IMR-90 (cell line): ENCODE results near the gene NDUFB10. TPM values are rescaled to one million over a fixed set of nuclear protein-coding genes. Genes with fewer than 3 reads are reported as not detected.

Experiments used
- ATAC-seq: fragments of 200-7000 bp; cut with Tn5 transposase; 2 replicates; pipeline ENCODE4 v1.9.1; 2020; ENCODE audit warnings: low read depth, mild to moderate bottlenecking, moderate library complexity
- BruUV-seq: library from RNA; stranded (reverse); fragments of 400-500 nt; replicated peaks from 2 replicates; lab custom pipeline; 2021; lab: Mats Ljungman, UMichigan
- CTCF ChIA-PET: fragments of 300-600 bp; formaldehyde crosslinking; extraction: SDS; loops from one replicate; lab custom pipeline; 2021; ENCODE audit warnings: antibody characterized with exemption; lab: Yijun Ruan, JAX
- POLR2A ChIA-PET: fragments of 300-600 bp; sonication (Branson Sonifier 250); formaldehyde crosslinking; loops from one replicate; lab custom pipeline; 2022; ENCODE audit warnings: antibody characterized with exemption; ENCODE audit not compliant: unreplicated experiment; lab: Charles Lee
- DNase-seq: peaks from one replicate; pipeline ENCODE4 v3.0.0; 2013
- H2AFZ ChIP-seq: replicated peaks from 2 replicates; pipeline ENCODE3; 2013; ENCODE audit warnings: low read length, mild to moderate bottlenecking; ENCODE audit not compliant: poor library complexity
- H2AK5ac ChIP-seq: 2 replicates; pipeline ENCODE4 v1.6.1; 2013; ENCODE audit warnings: low read depth, low read length, inconsistent platforms
- H2AK9ac ChIP-seq: replicated peaks from 2 replicates; pipeline ENCODE3; 2013; ENCODE audit warnings: mild to moderate bottlenecking, low read depth, low read length, moderate library complexity; ENCODE audit not compliant: poor library complexity
- H2BK120ac ChIP-seq: 2 replicates; pipeline ENCODE4 v1.6.1; 2013; ENCODE audit warnings: low read depth, low read length, inconsistent platforms
- H2BK15ac ChIP-seq: 3 replicates; pipeline ENCODE4 v1.6.1; 2013; ENCODE audit warnings: low read depth, low read length, inconsistent platforms
- H2BK20ac ChIP-seq: 2 replicates; pipeline ENCODE4 v1.6.1; 2013; ENCODE audit warnings: low read depth, mild to moderate bottlenecking, inconsistent platforms, low read length, moderate library complexity
- H2BK5ac ChIP-seq: 2 replicates; pipeline ENCODE4 v1.6.1; 2013; ENCODE audit warnings: mild to moderate bottlenecking, low read depth, low read length, inconsistent platforms; ENCODE audit not compliant: poor library complexity, severe bottlenecking
- H3K14ac ChIP-seq: replicated peaks from 2 replicates; pipeline ENCODE4 v1.6.1; 2013; ENCODE audit warnings: low read depth, low read length, inconsistent platforms
- H3K18ac ChIP-seq: 2 replicates; pipeline ENCODE4 v1.6.1; 2013; ENCODE audit warnings: low read depth, low read length, control low read depth
- H3K23ac ChIP-seq: 2 replicates; pipeline ENCODE4 v1.6.1; 2013; ENCODE audit warnings: low read depth, low read length, inconsistent platforms
- H3K27ac ChIP-seq: 2 replicates; pipeline ENCODE4 v1.5.1; 2013; ENCODE audit warnings: mild to moderate bottlenecking, control low read depth, low read length; ENCODE audit not compliant: insufficient read depth
- H3K27me3 ChIP-seq: 2 replicates; pipeline ENCODE4 v1.6.1; 2013; ENCODE audit warnings: low read length; ENCODE audit not compliant: control insufficient read depth, insufficient read depth
- H3K36me3 ChIP-seq: 2 replicates; pipeline ENCODE4 v1.6.1; 2013; ENCODE audit warnings: low read length, mixed read lengths; ENCODE audit not compliant: control insufficient read depth, insufficient read depth
- H3K4ac ChIP-seq: 2 replicates; pipeline ENCODE4 v1.6.1; 2013; ENCODE audit warnings: low read depth, low read length, inconsistent platforms
- H3K4me1 ChIP-seq: 2 replicates; pipeline ENCODE4 v1.6.1; 2013; ENCODE audit warnings: low read length, mixed read lengths; ENCODE audit not compliant: control insufficient read depth, insufficient read depth
- H3K4me2 ChIP-seq: 2 replicates; pipeline ENCODE4 v1.6.1; 2013; ENCODE audit warnings: low read depth, mild to moderate bottlenecking, control low read depth, low read length, moderate library complexity
- H3K4me3 ChIP-seq: 2 replicates; pipeline ENCODE4 v1.5.1; 2013; ENCODE audit warnings: low read depth, mild to moderate bottlenecking, control low read depth, low read length, moderate library complexity; ENCODE audit not compliant: insufficient read depth
- H3K56ac ChIP-seq: 2 replicates; pipeline ENCODE4 v1.6.1; 2013; ENCODE audit warnings: low read length, inconsistent platforms; ENCODE audit not compliant: insufficient read depth; ENCODE audit errors: extremely low read depth
- H3K79me1 ChIP-seq, 2 experiments: 2 replicates each; pipeline ENCODE4 v1.6.1; 2013; ENCODE audit warnings: low read length in 2 of 2, inconsistent platforms in 1 of 2, low read depth in 1 of 2
- H3K9ac ChIP-seq: 2 replicates; pipeline ENCODE4 v1.6.1; 2013; ENCODE audit warnings: low read depth, low read length, control low read depth
- H3K9me1 ChIP-seq: 2 replicates; pipeline ENCODE4 v1.6.1; 2013; ENCODE audit warnings: low read length, inconsistent platforms; ENCODE audit not compliant: insufficient read depth
- H3K9me3 ChIP-seq: 2 replicates; pipeline ENCODE4 v1.6.1; 2013; ENCODE audit warnings: low read length; ENCODE audit not compliant: control insufficient read depth, insufficient read depth
- H4K20me1 ChIP-seq: 2 replicates; pipeline ENCODE4 v1.6.1; 2013; ENCODE audit warnings: low read length, inconsistent platforms; ENCODE audit not compliant: insufficient read depth
- H4K5ac ChIP-seq: 2 replicates; pipeline ENCODE4 v1.6.1; 2013; ENCODE audit warnings: mild to moderate bottlenecking, low read depth, low read length, control low read depth
- H4K8ac ChIP-seq, 2 experiments: 2 replicates each; pipeline ENCODE4 v1.6.1; 2013; ENCODE audit warnings: low read depth in 2 of 2, low read length in 2 of 2, control low read depth in 1 of 2, inconsistent platforms in 1 of 2
- H4K91ac ChIP-seq: 2 replicates; pipeline ENCODE4 v1.6.1; 2013; ENCODE audit warnings: low read depth, low read length, inconsistent platforms; ENCODE audit not compliant: insufficient read depth
- CEBPB ChIP-seq: IDR thresholded peaks from 2 replicates; pipeline ENCODE4 v1.6.1; 2012; ENCODE audit warnings: low read depth, low read length, improper control_type of control experiment
- CTCF ChIP-seq: conservative IDR thresholded peaks from 2 replicates; pipeline ENCODE4 v1.5.1; 2012; ENCODE audit warnings: mild to moderate bottlenecking, low read depth, low read length, improper control_type of control experiment
- RAD21 ChIP-seq: IDR thresholded peaks from 2 replicates; pipeline ENCODE4 v1.6.1; 2012; ENCODE audit warnings: low read length, improper control_type of control experiment
- RCOR1 ChIP-seq: IDR thresholded peaks from 2 replicates; pipeline ENCODE4 v1.6.1; 2012; ENCODE audit warnings: mild to moderate bottlenecking, low read length, improper control_type of control experiment; ENCODE audit not compliant: insufficient replicate concordance
- WGBS, 2 experiments: methylation state at CpG; one replicate each; pipeline versions ENCODE4 v1.1.5 to v1.1.7; 2013; ENCODE audit warnings: missing lambda C conversion rate in 2 of 2; ENCODE audit not compliant: insufficient read length in 1 of 2; ENCODE audit errors: extremely low coverage in 2 of 2; 5-methylcytosine and 5-hydroxymethylcytosine counted together
- dilution Hi-C: fragments of 300-500 bp; cut with HindIII; formaldehyde crosslinking; loops from one replicate; pipeline ENCODE4 v1.14.3; 2018; ENCODE audit warnings: low sequenced_read_pairs; ENCODE audit not compliant: unreplicated experiment
- in situ Hi-C: fragments of 300-500 bp; cut with MboI; formaldehyde crosslinking; loops from 3 replicates; pipeline ENCODE4 v1.14.3; 2019; ENCODE audit warnings: low sequenced_read_pairs, inconsistent platforms, mixed read lengths
- intact Hi-C: fragments of 100-400 bp; cut with micrococcal nuclease; formaldehyde crosslinking; loops from 2 replicates; pipeline ENCODE4 v1.10.0; 2022
- polyA plus RNA-seq, 3 experiments: library from polyadenylated mRNA; depleted of rRNA; stranded (reverse); fragments of >200 nt; gene quantifications; 2 replicates each; pipeline ENCODE4 v1.2.3, GENCODE V29; 2012; ENCODE audit warnings: low replicate concordance in 1 of 3
- total RNA-seq: library from RNA; depleted of rRNA; stranded (reverse); fragments of >200 nt; gene quantifications from 2 replicates; pipeline ENCODE4 v1.2.3, GENCODE V29; 2012

NDUFB10 gene
- total and polyA plus RNA-seq, 2 of the 4 experiments (the other 2 are of a cell fraction): 189 to 220 TPM

GRCh38 chr16:1929105-1929504 is 30.2 kb upstream of the NDUFB10 start:
- Histone ChIP-seq H3K9me3 (no peaks in the 10 kb centered on the region), H3K79me1 (no peaks in the 10 kb centered on the region), H2BK5ac (no peak overlapping the region), H4K8ac (peak overlapping the region; percentile 74 to 83; a peak in 3 of 4 replicates), H3K4me1 (no peaks in the 10 kb centered on the region), H2AFZ (peak overlapping the region; percentile 97), H4K20me1 (no peaks in the 10 kb centered on the region), H2BK15ac (no peak overlapping the region), H3K4me2 (peak overlapping the region; percentile 48), H2AK9ac (no peak overlapping the region), H2BK120ac (no peak overlapping the region), H3K9me1 (no peaks in the 10 kb centered on the region), H3K4ac (0 out of 2 replicates have a peak overlapping the region, but pooled peaks have one; percentile 64), H3K56ac (no peak overlapping the region), H4K5ac (0 out of 2 replicates have a peak overlapping the region, but pooled peaks have one; percentile 69), H3K9ac (peak overlapping the region; percentile 46), H4K91ac (peak overlapping the region; percentile 56; the same call in 1 of the 2 replicates), H2AK5ac (no peak overlapping the region), H3K27me3 (peaks cover 11% of the 10 kb centered on the region), H2BK20ac (no peak overlapping the region), H3K14ac (peak overlapping the region; percentile 71; the same call in 1 of the 2 replicates), H3K23ac (no peak overlapping the region), H3K4me3 (peak overlapping the region; percentile 56), H3K36me3 (no peaks in the 10 kb centered on the region), H3K27ac (no peak overlapping the region), H3K18ac (no peak overlapping the region; the same call in 1 of the 2 replicates)
- CTCF ChIA-PET: interaction anchor here (0.6 to 1.5 kb wide), 4 partner anchors 14 to 102 kb away, joined by 3 to 6 read pairs (median 4); partner anchors contain the start of genes FAHD1 and HAGH
- no TSS peak for BruUV-seq
- POLR2A ChIA-PET: no interaction called here
- WGBS, 2 experiments: no CpG with 5 or more reads among the region's 11 CpGs
- in situ Hi-C loops: no loop called here
- TF ChIP-seq RCOR1 (no peak), CEBPB (no peak), CTCF (no peak), RAD21 (no peak)
- ATAC-seq (peak; percentile 44), DNase-seq (no peak)
- dilution Hi-C loops: no loop called here
- intact Hi-C loops: loop anchor here (1.0 kb wide), 2 partner anchors 66 to 117 kb away; no protein-coding TSS in a partner anchor
